GM15510 (cell line): ENCODE results near the gene PLEK.

Experiments
- POLR2A ChIP-seq: IDR thresholded peaks from 3 replicates; pipeline ENCODE4 v1.6.1; 2011; ENCODE audit warnings: borderline replicate concordance; ENCODE audit not compliant: insufficient read length; ENCODE audit errors: extremely low read depth

Gene PLEK

DNA sequence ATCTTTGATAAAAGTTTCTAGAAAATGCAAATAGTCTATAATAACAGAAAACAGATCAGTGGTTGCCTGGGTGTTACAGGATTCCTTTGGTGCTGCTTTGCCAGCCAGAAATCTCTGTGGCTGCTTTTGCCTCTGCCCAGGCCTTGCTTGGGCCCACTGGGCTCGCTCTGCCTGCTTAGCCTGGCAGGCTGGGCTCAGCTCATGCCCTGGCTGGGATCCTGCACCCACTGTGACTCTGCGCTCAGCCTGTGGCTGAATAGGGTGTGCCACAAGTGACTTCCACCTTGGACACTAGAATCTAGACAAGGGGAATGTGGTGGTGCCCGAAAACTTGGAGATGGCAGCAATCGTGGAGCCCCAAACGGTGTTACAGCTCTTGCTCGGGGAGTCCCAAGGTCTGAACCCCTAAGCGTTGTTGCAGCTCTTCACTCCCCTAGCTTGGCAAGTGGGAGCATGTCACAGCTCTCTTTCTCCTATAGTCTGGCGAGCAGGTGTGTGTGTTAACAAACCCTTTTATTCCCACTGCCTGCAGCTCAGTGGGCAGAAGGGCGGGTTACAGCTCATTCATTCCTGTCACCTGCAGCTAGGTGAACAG is 51.1 kb downstream of the PLEK start:
- TF ChIP-seq POLR2A = no peak

DNA sequence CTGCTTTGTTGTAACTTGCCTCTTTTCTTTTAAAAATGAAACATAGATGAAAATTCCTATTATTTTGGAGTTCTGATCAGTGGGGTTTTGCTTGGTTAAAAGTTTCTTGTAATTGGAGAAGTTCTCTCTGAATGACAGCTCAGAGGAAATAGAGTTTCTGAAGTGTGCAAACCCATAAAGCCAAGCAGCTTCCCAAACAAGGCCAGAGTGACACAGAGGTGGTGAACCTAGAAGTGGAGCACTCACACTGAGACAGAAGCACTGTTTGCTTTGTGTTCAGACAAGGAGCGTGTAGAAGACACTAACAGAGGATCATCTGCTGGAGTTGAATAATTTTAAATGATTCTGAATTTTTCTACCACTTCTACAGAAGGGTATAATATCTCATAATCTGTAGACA is 52.8 kb downstream of the PLEK start:
- TF ChIP-seq POLR2A = no peak

DNA sequence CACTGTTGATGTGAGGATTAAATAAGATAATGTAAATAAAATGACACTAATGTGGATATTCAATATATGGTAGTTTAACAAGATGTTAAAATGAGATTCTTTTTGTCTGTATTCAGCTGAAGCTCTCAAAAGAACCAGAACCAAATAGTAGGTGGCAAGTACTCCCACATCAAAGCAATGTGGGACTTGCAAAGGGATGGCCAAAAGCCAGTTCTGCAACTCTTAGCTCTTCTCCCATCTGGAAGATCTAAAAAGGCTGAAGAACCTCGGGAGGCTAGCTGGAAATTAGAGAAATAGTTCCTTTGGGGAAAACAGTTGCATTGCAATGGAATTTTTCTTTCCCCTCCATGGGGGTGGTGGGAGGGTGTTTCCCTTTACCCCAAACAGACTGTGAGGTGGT is 53.3 kb downstream of the PLEK start:
- no peak for TF ChIP-seq POLR2A

DNA sequence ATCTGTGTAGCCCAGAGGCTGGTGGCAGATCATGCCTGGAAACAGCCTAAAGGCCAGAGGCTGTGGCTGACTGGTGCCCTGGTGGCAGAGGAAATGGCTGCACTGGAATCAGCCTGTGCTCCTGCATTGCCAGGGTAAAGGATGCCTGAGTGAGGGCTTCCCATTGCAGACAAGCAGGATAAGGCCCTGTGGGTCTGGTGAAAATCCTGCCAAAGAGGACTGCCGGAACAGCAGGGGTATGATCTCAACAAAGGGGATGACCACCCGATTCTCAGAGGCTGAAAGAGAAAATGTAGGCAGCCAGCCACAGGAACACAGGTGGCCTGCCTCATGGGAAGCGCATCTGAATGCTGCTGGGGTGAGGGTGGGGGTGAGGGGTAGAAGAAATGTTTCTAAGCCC is 53.8 kb downstream of the PLEK start:
- TF ChIP-seq POLR2A = no peak

DNA sequence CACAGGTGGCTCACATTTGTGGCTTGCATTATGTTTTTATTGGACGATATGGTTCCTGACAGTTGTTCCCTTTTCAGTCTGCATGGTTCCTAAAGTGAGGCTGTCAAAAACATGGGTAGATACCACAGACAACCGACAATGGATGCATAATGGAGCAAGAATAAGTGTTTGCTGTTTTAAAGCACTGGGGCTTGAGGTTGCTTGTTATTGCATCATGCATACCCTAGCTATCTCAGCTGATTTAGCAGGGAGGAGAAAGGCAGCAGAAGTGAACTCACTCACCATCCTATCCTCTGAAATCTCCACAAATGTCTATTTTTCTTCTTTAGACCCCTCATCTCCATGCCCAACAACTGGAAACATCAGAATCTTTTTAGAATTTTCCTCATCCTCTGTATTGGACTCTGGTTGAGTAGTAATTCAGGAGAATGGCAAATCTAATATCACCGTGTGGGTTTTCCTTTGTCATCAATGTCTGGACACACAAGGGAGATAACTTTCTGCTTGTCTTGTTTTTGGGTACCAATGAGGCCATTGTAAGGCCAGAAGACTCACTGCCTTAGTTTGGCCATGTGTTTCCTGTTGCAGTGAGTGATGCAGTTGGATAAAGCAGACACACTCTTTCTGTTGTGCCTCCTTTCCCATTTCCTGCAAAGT is 55.3 kb downstream of the PLEK start:
- no peak for TF ChIP-seq POLR2A

DNA sequence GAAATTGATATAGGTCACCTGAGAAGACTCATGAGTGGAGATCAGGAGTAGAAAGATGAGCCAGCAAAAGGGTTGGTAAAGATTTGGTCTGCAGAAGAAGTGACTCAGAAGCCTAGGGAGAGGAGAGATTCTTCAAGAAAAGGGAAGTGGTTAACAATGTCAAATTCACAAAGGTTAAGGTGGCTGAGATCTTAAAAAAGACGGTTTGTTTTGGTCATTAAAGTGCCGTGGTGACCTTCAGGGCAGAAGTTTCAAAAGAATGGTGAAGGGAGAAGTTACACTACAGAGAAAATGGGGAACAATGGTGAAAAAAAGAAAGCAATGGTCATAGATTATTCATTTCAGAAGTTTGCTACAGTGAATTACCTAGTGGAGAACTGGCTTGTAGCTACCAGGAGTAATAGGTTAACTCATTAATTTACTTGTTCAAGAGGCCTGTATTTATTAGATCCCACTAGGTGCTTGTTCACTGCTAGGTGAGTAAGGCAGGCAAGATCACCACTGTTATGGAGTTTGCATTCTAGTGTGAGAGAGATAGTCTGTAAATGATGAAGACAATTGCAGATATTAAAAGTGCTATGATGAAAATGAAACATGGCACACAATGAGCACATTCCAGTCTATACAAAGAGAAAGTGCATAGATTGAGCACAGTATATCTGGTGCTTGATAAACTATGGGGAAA is 59.0 kb downstream of the PLEK start:
- no peak for TF ChIP-seq POLR2A

DNA sequence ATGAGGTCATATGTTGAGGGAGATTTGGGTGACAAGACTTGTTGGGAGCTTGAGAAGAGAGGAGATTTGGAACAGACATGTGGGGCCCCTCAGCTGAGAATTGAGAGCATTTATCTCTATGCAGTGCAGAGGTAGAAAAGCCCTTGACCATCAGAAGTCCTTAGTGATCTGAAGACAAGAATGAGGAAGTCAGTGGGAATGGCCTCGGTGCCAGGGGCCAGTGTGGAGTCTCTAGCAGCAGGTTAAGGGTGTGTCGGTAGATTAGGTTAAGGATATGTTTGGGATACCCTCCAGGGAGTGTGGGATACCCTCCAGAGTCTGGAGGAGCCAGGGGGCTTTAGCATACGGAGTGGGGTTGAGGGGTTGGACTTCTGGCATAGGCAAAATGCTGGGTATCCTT is 60.4 kb downstream of the PLEK start:
- no peak for TF ChIP-seq POLR2A

DNA sequence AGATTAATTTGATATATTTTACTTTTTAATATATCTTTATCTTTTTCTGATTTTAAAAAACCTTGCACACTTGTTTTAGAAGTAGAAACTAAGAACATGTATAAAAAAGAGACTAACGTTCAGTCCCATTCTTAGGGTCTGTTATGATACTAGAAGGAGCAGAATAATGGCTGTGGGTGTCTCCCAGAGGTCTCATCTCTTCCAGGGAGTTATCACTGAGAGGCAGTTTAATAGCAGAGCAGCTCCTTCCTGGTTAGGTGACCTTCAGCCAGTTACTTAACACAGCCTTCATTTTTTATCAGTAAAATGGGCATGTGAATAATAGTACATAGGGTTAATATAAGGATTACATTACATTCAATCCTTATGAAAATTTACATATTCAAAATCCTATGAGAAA is 61.4 kb downstream of the PLEK start:
- no peak for TF ChIP-seq POLR2A

DNA sequence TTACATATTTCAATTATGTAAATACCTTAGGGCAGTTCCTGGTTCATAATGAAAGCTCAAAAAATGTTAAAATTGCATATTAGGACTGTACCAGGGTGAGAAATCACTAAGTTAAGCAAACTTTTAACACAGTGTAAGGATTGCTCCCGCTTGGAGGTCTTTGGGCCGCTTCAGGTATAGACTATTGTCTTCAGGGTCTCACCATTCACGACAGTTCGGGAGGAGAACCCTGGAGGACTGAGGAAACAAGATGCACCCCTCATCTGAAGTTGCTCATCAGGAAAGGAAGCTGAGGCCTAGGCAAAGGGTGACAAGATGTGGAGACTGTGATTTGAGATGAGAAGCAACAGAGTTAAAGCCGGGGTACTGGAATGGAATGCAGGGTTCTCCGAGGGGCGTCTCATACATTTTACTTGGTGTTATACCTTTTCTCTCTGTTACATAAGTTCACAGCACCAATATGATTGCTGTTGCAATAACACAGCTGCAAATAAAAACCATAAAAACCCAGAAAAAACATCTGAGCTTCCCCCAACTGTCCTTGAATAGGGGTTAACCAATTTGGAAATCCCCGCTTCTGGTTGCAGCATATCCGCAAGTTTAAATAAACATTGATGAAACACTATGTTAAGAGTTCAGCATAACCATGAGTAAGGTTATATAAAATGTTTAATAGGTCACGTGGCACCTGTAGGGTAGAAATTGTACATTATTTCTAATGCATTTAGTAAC is 61.9 kb downstream of the PLEK start:
- TF ChIP-seq POLR2A = no peak

DNA sequence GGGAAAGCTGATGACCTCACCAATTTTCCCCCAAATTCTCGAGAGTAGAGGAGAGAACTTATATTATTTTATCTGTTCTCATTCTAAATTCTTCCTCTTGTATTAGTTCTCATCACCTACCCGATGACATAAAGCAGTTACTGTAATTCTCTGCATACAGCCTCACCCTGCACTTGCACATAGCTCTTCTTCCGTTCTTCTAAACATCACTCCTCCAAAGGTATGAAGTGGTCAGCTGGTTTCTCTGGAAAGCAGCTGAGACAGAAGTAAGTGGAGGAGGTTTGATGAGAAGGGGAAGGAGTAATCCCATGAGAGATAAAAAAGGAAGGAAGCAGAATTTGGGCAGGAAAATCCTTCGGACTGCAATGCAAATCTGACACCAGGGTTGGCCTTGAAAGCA is 63.0 kb downstream of the PLEK start:
- TF ChIP-seq POLR2A = no peak

DNA sequence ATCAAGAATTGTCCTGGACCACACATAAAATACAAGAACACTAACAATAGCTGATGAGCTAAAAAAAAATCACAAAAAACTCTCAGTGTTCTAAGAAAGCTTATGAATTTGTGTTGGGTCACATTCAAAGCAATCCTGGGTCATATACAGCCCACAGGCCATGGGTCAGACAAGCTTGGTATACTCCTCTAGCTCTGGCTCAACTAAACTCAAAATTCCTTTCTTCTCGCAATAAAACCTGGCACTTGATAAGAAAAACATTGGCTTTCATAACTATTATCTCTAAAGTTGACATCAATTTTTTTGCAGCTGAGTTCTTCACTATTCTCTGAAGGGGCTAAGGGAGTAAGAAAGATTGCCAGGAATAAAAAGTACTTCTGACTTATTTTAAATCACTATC is 63.7 kb downstream of the PLEK start:
- TF ChIP-seq POLR2A = no peak

DNA sequence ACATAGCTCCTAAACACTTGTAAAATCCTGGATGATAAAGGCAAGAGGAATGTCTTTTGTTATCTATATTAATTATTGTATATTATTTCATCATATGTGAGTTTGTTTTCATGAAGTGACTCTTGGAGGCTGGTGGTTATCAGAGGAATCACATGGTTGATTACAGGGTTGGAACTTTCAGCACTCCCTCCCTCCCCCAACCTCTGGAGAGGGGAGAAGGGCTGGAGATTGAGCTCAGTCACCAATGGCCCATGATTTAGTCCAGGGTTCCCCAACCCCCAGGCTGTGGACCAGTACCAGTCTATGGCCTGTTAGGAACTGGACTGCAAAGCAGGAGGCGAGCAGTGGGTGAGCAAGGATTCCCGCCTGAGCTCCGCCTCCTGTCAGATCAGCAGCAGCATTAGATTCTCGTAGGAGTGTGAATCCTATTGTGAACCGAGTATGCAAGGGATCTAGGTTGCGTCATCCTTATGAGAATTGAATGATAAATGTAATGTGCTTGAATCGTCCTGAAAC is 64.3 kb downstream of the PLEK start:
- no peak for TF ChIP-seq POLR2A

DNA sequence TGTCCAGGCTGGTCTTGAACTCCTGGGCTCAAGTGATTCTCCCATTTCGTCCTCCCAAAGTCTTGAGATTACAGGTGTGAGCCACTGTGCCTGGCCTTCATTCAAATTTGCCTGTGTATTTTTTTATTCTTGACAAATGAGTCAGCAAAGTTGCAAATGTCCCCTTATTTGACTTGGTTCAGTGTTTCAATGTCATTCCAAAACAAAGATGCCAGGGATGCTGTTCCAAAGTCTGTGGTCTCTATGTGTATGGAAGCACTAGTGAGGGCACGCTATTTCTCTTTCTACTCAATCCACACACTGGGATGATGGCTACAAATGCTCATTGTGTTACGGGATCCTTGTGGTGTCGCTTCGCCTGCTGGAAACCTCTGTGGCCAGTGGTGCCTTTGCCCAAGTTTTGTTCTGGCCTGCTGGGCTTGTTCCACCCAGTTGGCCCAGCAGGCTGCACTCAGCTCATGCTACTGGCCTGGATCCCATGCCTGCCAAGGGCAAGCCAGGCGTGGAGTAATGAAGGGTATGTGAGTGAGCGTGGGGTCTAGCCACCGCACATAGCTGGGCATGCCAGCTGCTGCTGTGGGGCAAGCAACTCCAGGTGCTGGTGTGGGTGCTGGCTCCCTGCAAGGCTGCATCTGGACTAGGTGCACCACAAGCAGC is 66.4 kb downstream of the PLEK start:
- TF ChIP-seq POLR2A = no peak

DNA sequence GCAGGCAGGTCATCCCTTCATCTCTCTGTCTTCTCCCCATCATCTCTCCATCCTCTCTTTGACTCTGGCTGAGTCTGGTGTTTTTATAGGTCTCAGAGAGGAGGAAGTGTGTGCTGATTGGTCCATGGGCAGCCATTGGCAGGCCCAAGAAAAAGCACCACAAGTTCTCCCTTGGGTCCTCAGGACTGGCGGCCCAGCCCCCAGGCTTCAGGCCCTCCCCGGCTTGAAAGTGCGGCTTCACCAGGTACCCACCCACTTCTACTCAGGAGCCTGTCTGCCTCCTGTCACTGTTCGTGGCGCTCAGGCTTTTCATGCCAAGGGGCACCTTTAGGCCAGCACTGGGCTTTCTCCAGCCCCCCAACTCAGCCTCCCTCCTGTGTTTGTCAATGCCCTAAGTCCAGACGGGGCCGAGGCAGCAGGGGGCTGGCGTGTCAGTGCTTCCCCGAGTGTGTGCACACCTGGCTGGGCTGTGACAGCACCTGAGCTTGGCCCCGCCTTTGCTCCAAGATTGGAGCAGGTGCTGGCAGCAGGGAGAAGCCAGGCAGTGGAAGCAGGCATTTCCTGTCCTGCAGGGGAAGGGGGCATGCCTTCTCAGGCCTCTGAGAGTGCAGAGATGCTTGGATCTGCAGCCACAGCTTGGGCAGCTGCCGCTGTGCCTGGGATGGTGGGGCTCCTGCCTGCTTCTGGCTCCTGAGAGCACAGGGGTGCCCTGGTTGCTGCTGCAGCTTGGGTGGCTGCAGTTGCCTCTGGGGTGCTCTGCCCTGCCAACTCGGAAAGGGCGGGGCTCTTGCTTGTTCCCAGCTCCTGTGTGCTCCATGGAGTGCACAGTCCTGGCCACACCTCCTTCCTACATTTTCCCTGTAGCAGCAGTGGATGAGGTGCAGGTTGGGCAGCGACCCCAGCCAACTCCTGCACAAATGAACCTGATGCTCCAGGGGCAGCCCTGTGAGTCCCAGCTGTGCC is 67.9 kb downstream of the PLEK start:
- TF ChIP-seq POLR2A = no peak

DNA sequence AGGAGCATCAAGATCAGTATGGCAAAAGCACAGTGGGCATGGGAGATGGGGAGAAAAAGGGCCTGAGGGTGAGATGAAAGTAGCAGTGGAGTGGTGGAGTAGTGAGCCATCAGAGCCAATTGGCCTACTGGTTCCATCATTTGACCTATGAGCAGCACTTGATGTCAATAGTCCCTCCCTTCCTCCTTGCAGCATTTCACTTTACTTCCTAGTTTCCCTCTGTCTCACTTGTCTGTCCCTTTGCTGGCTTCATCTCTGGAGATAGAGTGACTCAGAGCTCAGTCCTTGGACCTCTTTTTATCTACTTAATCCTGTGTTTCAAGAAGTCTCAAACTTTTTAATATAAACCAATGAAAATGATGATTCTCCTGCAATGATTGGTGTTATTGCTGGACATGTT is 69.9 kb downstream of the PLEK start:
- TF ChIP-seq POLR2A = no peak

DNA sequence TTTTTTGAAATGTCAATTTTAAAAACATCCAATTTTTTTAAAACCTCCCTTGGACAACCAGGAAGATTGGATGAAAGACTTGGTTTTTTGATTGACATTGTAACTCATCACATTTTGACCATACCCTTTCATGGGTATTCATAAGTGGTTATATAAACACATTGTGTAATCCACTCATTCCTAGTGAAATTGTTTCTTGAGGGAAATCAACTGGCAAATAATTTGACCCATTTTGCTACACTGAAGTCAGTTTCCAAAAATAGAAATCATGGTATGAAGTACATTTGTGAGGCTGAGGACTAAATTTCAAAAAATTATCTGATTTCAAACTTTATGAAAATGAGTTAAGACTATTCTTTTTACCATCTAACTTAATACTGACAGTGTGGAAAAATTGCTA is 70.5 kb downstream of the PLEK start:
- TF ChIP-seq POLR2A = no peak
